Measurements from ENCODE around the gene SMIM20.

DNA sequence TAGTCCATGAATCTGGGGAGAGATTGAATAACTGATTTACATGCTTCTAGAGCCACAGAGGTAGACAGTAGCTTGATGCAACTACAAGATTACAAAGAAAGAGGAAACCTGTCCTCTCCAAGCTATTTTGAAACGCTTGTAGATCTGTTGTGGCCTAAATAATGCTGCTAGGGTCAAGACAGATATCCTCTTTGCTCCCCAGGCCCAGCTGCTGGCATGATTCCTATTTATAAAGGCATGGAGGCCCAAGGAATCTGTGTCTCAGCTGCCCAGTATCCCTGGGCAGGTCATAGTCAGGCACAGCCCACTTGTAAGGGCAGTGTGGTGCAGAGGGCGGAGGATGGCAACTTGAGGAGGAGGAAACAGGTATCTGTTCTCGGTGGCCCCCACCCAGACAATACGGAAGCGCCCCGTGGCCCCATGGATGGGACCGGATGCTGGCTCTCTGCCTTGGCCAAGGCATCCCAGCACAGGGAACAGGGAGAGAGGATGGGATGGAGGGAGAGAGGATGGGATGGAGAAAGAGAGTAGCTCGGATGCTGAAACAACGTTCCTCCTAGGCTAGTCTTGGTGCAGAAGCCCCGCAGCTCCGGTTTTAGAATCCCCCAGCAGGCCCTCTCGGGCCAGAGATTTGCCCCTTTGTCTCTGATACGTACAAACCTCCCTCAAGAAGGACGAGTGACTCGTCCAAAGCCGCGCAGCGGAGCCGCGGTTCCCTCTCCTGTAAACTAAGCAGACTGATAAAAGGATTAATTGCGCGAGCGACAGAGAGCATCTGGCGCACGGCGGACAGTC, 767 bp upstream of the SMIM20 start:
- TF ChIP-seq, protein P1, sequence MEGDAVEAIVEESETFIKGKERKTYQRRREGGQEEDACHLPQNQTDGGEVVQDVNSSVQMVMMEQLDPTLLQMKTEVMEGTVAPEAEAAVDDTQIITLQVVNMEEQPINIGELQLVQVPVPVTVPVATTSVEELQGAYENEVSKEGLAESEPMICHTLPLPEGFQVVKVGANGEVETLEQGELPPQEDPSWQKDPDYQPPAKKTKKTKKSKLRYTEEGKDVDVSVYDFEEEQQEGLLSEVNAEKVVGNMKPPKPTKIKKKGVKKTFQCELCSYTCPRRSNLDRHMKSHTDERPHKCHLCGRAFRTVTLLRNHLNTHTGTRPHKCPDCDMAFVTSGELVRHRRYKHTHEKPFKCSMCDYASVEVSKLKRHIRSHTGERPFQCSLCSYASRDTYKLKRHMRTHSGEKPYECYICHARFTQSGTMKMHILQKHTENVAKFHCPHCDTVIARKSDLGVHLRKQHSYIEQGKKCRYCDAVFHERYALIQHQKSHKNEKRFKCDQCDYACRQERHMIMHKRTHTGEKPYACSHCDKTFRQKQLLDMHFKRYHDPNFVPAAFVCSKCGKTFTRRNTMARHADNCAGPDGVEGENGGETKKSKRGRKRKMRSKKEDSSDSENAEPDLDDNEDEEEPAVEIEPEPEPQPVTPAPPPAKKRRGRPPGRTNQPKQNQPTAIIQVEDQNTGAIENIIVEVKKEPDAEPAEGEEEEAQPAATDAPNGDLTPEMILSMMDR (IDR thresholded peaks at IDR 0.05; ENCODE audit: low read depth, low read length, poor library complexity, severe bottlenecking) = no peak
- TF ChIP-seq EZH2phosphoT487 (IDR thresholded peaks at IDR 0.05; ENCODE audit: borderline replicate concordance, low read length) = no peak

Data from DOHH2 (cell line).